SK-N-SH treated with all-trans-retinoic acid at 6 μM for 48 hours (cell line): ENCODE data around the gene LAMB4.

Source experiments
- ATAC-seq: fragments of 200-7000 bp; cut with Tn5 transposase; 3 replicates; pipeline ENCODE4 v1.9.1; 2020; ENCODE audit warnings: mild to moderate bottlenecking, moderate library complexity
- BACH2 ChIP-seq: fragments of 250-450 bp; sonication (Bioruptor Pico); IDR thresholded peaks from 2 replicates; pipeline ENCODE4 v1.9.0; 2021; ENCODE audit warnings: mild to moderate bottlenecking, borderline replicate concordance
- ESRRG ChIP-seq: fragments of 250-450 bp; sonication (Bioruptor Pico); IDR thresholded peaks from 2 replicates; pipeline ENCODE4 v1.6.1; 2021; ENCODE audit warnings: mild to moderate bottlenecking
- GLIS3 ChIP-seq: fragments of 250-450 bp; sonication (Bioruptor Pico); IDR thresholded peaks from 2 replicates; pipeline ENCODE4 v1.5.0; 2020; ENCODE audit warnings: mild to moderate bottlenecking, moderate library complexity
- ISL1 ChIP-seq: fragments of 250-450 bp; sonication (Bioruptor Pico); IDR thresholded peaks from 2 replicates; pipeline ENCODE4 v2.1.2; 2022; ENCODE audit warnings: mild to moderate bottlenecking, moderate library complexity
- PPARA ChIP-seq: fragments of 250-450 bp; sonication (Bioruptor Pico); IDR thresholded peaks from 2 replicates; pipeline ENCODE4 v1.5.0; 2020; ENCODE audit warnings: mild to moderate bottlenecking, borderline replicate concordance
- TCF4 ChIP-seq: fragments of 250-450 bp; sonication (Bioruptor Pico); IDR thresholded peaks from 2 replicates; pipeline ENCODE4 v1.8.0; 2021; ENCODE audit warnings: mild to moderate bottlenecking, moderate library complexity, borderline replicate concordance
- TOX ChIP-seq: fragments of 250-450 bp; sonication (Bioruptor Pico); IDR thresholded peaks from 2 replicates; pipeline ENCODE4 v1.8.0; 2021; ENCODE audit warnings: mild to moderate bottlenecking, moderate library complexity, borderline replicate concordance
- ZFP3 ChIP-seq: fragments of 250-450 bp; sonication (Bioruptor Pico); IDR thresholded peaks from 2 replicates; pipeline ENCODE4 v1.5.0; 2020; ENCODE audit warnings: mild to moderate bottlenecking, moderate library complexity
- ZFP30 ChIP-seq: fragments of 450-650 bp; formaldehyde crosslinking; IDR thresholded peaks from 2 replicates; pipeline ENCODE4 v1.5.0; 2022; ENCODE audit warnings: mild to moderate bottlenecking, moderate library complexity
- ZNF565 ChIP-seq: fragments of 450-650 bp; formaldehyde crosslinking; conservative IDR thresholded peaks from 2 replicates; pipeline ENCODE4 v1.5.0; 2020; ENCODE audit warnings: low read depth, mild to moderate bottlenecking, moderate library complexity
- ZNF8 ChIP-seq: fragments of 450-650 bp; formaldehyde crosslinking; IDR thresholded peaks from 2 replicates; pipeline ENCODE4 v1.5.0; 2020; ENCODE audit warnings: mild to moderate bottlenecking, moderate library complexity
- TF ChIP-seq, protein P1 (sequence below): fragments of 250-450 bp; sonication (Bioruptor Pico); IDR thresholded peaks from 2 replicates; pipeline ENCODE4 v1.8.0; 2021; ENCODE audit warnings: low read depth, mild to moderate bottlenecking, moderate library complexity, borderline replicate concordance
- TF ChIP-seq, protein P2 (sequence below): fragments of 250-450 bp; sonication (Bioruptor Pico); IDR thresholded peaks from 2 replicates; pipeline ENCODE4 v1.5.1; 2020; ENCODE audit warnings: low read depth, mild to moderate bottlenecking, moderate library complexity
- TF ChIP-seq, protein P3 (sequence below): fragments of 250-450 bp; sonication (Bioruptor Pico); IDR thresholded peaks from 2 replicates; pipeline ENCODE4 v1.8.0; 2020; ENCODE audit warnings: mild to moderate bottlenecking, moderate library complexity, borderline replicate concordance
- TF ChIP-seq, protein P4 (sequence below): fragments of 250-450 bp; sonication (Bioruptor Pico); IDR thresholded peaks from 2 replicates; pipeline ENCODE4 v1.5.0; 2020; ENCODE audit warnings: mild to moderate bottlenecking, moderate library complexity

LAMB4 gene

DNA sequence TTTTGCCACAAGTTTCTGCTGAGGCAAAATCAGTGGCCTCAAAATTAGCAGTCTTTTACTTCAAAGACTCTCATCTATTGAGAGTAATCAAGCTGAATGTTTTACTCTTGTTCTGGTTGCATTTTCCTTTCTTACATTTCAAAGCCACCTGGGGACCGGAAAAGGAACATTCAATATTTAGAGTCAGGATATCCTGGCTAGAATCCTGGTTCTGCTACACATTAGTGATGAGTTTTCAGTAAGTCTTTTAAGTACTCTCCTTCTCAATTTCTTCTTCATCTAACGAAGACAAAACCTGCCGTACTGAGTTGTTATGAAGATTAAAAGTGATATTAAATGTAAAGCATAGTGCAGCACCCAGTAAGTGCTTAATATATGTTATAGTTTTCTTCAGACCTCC, 52.5 kb downstream of the LAMB4 start:
- no peak for ATAC-seq
- no peak for TF ChIP-seq BACH2 (CRISPR knock-in tag)

DNA sequence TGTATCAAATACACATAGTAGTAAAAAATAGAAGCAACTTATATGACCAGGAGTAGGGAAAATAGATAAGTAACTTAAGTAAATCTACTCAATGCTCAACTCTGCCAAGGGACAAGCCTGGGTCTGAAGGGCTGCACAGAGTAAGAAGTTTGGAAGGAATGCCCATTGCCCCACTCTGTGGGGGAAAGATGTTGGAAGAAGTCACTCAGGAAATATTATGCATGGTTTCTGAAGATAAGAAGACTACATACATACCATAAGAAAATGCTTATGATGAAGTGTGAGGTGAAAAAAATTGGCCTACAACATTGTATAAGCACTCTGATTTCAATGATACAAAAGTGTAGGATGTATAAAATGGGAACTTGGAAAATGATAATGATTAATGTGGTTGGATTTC, 54.0 kb downstream of the LAMB4 start:
- TF ChIP-seq, protein P1, sequence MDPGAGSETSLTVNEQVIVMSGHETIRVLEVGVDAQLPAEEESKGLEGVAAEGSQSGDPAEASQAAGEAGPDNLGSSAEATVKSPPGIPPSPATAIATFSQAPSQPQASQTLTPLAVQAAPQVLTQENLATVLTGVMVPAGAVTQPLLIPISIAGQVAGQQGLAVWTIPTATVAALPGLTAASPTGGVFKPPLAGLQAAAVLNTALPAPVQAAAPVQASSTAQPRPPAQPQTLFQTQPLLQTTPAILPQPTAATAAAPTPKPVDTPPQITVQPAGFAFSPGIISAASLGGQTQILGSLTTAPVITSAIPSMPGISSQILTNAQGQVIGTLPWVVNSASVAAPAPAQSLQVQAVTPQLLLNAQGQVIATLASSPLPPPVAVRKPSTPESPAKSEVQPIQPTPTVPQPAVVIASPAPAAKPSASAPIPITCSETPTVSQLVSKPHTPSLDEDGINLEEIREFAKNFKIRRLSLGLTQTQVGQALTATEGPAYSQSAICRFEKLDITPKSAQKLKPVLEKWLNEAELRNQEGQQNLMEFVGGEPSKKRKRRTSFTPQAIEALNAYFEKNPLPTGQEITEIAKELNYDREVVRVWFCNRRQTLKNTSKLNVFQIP: no peak
- TF ChIP-seq ZFP3 (CRISPR knock-in tag) (no peak), PPARA (CRISPR knock-in tag) (no peak)
- ATAC-seq: no peak

DNA sequence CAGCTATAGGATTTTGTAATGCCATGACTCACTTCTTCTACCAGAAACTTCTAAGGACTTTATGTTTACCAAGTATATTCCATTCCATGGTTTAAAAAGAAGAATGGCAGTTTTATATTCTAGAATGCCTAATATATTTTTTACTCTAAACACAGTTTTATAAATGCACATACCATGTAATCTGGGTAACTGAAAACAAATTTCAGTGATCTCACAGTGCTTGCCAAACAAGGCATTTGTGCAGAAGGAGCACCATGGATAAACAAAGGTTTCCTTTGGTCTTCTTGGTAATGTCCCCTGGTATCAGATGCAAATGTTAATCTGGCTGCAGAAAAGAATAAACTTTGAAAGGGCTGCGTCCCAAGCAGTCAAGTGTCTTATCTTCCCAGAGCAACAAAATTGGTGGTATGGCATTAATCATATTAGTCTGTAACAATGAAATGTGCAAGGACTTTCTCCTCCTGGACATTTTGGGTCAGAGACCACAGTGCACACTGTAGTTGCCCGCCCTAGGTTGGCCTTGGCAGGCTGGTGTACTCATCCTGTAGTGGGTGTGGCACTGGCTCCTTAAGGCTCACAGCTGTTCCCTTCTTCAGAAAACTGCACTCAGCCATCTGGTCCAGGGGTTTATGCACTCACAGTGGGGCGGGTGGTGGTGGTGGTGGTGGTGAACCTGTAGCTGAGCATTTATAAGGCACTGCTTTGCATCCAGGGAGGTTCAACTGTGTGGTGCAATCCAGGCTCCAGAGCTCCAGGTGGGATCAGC, 56.7 kb downstream of the LAMB4 start:
- no peak for ATAC-seq
- no peak for TF ChIP-seq ZNF8
- TF ChIP-seq, protein P2, sequence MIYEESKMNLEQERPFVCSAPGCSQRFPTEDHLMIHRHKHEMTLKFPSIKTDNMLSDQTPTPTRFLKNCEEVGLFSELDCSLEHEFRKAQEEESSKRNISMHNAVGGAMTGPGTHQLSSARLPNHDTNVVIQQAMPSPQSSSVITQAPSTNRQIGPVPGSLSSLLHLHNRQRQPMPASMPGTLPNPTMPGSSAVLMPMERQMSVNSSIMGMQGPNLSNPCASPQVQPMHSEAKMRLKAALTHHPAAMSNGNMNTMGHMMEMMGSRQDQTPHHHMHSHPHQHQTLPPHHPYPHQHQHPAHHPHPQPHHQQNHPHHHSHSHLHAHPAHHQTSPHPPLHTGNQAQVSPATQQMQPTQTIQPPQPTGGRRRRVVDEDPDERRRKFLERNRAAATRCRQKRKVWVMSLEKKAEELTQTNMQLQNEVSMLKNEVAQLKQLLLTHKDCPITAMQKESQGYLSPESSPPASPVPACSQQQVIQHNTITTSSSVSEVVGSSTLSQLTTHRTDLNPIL (CRISPR knock-in tag): no peak
- TF ChIP-seq, all 23 proteins: peak for 0

DNA sequence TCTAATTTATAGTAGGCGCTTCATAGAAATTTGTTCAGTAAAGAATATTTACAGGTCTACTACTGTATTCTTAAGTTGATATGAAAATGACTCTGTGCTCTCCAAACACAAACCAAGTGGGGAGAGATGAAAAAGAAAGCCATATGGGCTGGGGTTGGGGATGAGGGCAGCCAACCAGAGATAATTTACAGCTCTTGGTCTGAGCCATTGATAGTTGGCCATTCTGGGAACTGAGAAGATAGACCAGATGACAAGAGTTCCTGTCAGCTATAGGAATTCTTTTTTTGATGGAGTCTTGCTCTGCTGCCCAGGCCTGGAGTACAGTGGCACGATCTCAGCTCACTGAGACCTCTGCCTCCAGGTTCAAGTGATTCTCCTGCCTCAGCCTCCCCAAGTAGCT, 57.4 kb downstream of the LAMB4 start:
- TF ChIP-seq, protein P3, sequence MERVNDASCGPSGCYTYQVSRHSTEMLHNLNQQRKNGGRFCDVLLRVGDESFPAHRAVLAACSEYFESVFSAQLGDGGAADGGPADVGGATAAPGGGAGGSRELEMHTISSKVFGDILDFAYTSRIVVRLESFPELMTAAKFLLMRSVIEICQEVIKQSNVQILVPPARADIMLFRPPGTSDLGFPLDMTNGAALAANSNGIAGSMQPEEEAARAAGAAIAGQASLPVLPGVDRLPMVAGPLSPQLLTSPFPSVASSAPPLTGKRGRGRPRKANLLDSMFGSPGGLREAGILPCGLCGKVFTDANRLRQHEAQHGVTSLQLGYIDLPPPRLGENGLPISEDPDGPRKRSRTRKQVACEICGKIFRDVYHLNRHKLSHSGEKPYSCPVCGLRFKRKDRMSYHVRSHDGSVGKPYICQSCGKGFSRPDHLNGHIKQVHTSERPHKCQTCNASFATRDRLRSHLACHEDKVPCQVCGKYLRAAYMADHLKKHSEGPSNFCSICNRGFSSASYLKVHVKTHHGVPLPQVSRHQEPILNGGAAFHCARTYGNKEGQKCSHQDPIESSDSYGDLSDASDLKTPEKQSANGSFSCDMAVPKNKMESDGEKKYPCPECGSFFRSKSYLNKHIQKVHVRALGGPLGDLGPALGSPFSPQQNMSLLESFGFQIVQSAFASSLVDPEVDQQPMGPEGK (CRISPR knock-in tag): no peak
- TF ChIP-seq ISL1 (CRISPR knock-in tag) (no peak), BACH2 (CRISPR knock-in tag) (no peak), TOX (CRISPR knock-in tag) (no peak), ZNF565 (CRISPR knock-in tag) (no peak), GLIS3 (CRISPR knock-in tag) (no peak), ZFP30 (CRISPR knock-in tag) (no peak)
- TF ChIP-seq, protein P4, sequence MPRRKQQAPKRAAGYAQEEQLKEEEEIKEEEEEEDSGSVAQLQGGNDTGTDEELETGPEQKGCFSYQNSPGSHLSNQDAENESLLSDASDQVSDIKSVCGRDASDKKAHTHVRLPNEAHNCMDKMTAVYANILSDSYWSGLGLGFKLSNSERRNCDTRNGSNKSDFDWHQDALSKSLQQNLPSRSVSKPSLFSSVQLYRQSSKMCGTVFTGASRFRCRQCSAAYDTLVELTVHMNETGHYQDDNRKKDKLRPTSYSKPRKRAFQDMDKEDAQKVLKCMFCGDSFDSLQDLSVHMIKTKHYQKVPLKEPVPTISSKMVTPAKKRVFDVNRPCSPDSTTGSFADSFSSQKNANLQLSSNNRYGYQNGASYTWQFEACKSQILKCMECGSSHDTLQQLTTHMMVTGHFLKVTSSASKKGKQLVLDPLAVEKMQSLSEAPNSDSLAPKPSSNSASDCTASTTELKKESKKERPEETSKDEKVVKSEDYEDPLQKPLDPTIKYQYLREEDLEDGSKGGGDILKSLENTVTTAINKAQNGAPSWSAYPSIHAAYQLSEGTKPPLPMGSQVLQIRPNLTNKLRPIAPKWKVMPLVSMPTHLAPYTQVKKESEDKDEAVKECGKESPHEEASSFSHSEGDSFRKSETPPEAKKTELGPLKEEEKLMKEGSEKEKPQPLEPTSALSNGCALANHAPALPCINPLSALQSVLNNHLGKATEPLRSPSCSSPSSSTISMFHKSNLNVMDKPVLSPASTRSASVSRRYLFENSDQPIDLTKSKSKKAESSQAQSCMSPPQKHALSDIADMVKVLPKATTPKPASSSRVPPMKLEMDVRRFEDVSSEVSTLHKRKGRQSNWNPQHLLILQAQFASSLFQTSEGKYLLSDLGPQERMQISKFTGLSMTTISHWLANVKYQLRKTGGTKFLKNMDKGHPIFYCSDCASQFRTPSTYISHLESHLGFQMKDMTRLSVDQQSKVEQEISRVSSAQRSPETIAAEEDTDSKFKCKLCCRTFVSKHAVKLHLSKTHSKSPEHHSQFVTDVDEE (CRISPR knock-in tag): no peak
- no peak for ATAC-seq

DNA sequence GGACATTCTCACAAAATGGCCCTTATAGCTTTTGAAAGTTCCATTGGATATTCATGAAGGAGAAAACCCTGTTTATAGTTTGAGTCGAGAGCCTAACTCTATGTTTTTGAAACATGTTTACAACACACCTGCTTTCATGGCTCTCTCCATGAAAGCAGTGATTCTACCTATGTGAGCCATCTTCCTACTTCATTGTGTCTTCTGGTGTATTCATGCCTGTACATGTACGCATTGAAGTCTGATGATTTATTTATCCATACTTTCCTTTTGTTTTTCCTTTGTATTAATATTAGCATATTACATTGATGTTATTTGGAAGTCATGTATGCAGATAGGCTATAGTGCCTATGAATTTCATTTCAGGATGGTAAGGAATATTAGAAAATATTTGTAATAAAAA, 58.0 kb downstream of the LAMB4 start:
- TF ChIP-seq TCF4 (CRISPR knock-in tag): no peak
- TF ChIP-seq ZFP3 (CRISPR knock-in tag): no peak
- no peak for TF ChIP-seq ZNF565 (CRISPR knock-in tag)
- no peak for TF ChIP-seq ESRRG (CRISPR knock-in tag)
- TF ChIP-seq, protein P1: no peak
- no peak for ATAC-seq
